Left lung (tissue), 10 donors: ENCODE data around the gene AFF2. TPM values are rescaled to one million over a fixed set of nuclear protein-coding genes. Genes with fewer than 3 reads are reported as not detected.

Experiments used
- ATAC-seq: fragments of 200-7000 bp; cut with Tn5 transposase; one replicate; pipeline ENCODE4 v1.9.1; 2020; ENCODE audit warnings: moderate library complexity
- DNase-seq, 4 donors: peaks; one replicate each; pipeline ENCODE4 v3.0.0-alpha.2; 2013 to 2020
- H3K27ac ChIP-seq, 2 donors: fragments of 200-600 bp; sonication (generic) in 1 of 2; one replicate each; pipeline versions ENCODE4 v1.5.0 to v1.8.0; 2020 to 2021
- H3K27me3 ChIP-seq, 2 donors: fragments of 200-600 bp; sonication (generic) in 1 of 2; one replicate each; pipeline versions ENCODE4 v1.5.0 to v1.8.0; 2020 to 2021
- H3K36me3 ChIP-seq, 2 donors: fragments of 200-600 bp; sonication (generic) in 1 of 2; one replicate each; pipeline versions ENCODE4 v1.5.0 to v1.8.0; 2020 to 2021
- H3K4me1 ChIP-seq, 2 donors: fragments of 200-600 bp; one replicate each; pipeline ENCODE4 v1.8.0; 2021
- H3K4me3 ChIP-seq, 2 donors: fragments of 200-600 bp; sonication (generic) in 1 of 2; one replicate each; pipeline versions ENCODE4 v1.5.0 to v1.8.0; 2020 to 2021; ENCODE audit warnings: mild to moderate bottlenecking in 1 of 2
- H3K9me3 ChIP-seq, 2 donors: fragments of 200-600 bp; sonication (generic) in 1 of 2; one replicate each; pipeline versions ENCODE4 v1.5.0 to v1.8.0; 2020 to 2021
- intact Hi-C, 2 donors: fragments of 100-400 bp; cut with DNase I; formaldehyde crosslinking; loops; one replicate each; pipeline versions ENCODE4 v1.11.2 to v1.14.2; 2022
- polyA plus RNA-seq, 6 donors: library from polyadenylated mRNA; unstranded; fragments of 120-200 nt; gene quantifications; one replicate each; pipeline ENCODE4 v1.2.1, GENCODE V29; 2013; ENCODE audit not compliant: insufficient read length in 6 of 6
- total RNA-seq, 2 donors: library from RNA; stranded (reverse); fragmentation: NEBNext Ultra II Directional; extraction: Animal tissue kit (Norgen Biotek cat#: 25700); gene quantifications; one replicate each; pipeline ENCODE4 v1.2.1, GENCODE V29; 2021
- TF ChIP-seq, protein P1 (sequence below), 2 donors: fragments of 200-600 bp; sonication (generic) in 1 of 2; IDR thresholded peaks; one replicate each; pipeline versions ENCODE4 v1.5.0 to v1.8.0; 2021; ENCODE audit warnings: antibody characterized with exemption in 2 of 2
- donor health status: DM: no; HTN: yes; CAD: no.
- donor health status: DM: no; HTN: no; CAD: no.

AFF2 gene
- total and polyA plus RNA-seq, 8 donors: 4.8 to 10.2 (median 5.7) TPM

DNA sequence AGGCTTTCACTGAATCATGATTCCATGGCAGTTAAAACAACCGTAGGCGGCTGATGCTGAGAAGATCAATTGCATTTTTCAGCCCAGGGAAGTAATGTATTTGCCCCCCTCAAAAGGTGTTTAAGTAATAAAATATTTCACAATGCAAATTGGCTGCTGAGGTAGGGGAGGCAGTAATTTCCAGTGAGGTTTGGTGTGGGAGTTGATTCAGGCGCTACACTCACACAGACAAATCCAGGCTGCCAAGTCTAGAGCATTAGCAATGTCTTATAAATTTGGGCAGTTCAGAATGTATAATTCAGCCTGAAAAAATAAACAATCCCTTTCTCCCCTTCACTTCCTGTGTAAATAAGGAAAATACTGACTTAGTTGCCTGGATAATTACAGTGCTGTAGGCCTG, 543.0 kb downstream of the AFF2 start:
- H3K36me3 ChIP-seq: no peaks in the 10 kb centered on the region
- no peaks in the 10 kb centered on the region for H3K27me3 ChIP-seq
- no peak overlapping the region for H3K4me3 ChIP-seq
- intact Hi-C loops: no loop called here
- no peak for ATAC-seq
- DNase-seq: no peak
- no peak overlapping the region for H3K27ac ChIP-seq
- H3K9me3 ChIP-seq: no peaks in the 10 kb centered on the region
- H3K4me1 ChIP-seq: no peaks in the 10 kb centered on the region
- TF ChIP-seq, protein P1, sequence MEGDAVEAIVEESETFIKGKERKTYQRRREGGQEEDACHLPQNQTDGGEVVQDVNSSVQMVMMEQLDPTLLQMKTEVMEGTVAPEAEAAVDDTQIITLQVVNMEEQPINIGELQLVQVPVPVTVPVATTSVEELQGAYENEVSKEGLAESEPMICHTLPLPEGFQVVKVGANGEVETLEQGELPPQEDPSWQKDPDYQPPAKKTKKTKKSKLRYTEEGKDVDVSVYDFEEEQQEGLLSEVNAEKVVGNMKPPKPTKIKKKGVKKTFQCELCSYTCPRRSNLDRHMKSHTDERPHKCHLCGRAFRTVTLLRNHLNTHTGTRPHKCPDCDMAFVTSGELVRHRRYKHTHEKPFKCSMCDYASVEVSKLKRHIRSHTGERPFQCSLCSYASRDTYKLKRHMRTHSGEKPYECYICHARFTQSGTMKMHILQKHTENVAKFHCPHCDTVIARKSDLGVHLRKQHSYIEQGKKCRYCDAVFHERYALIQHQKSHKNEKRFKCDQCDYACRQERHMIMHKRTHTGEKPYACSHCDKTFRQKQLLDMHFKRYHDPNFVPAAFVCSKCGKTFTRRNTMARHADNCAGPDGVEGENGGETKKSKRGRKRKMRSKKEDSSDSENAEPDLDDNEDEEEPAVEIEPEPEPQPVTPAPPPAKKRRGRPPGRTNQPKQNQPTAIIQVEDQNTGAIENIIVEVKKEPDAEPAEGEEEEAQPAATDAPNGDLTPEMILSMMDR (IDR thresholded peaks at IDR 0.05): no peak

DNA sequence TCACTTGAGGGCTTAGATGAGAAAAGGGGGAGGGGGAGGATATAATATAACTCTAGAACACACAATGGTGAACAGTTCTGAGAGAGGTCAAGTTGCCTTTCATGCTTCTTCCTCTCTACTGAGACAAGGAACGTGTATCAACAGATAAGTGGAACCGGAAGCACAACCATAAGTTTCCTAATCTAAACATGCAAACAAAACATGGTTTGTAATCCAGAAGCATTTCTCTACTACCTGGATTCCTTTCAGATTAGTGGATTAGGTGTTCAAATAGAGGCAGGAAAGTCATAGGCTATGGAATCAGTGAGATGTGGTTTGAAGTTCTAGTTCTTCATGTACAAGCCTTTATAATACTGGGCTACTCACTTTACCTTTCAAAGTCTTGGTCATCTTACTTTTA, 544.1 kb downstream of the AFF2 start:
- intact Hi-C loops: no loop called here
- Histone ChIP-seq H3K4me1 (no peaks in the 10 kb centered on the region), H3K9me3 (no peaks in the 10 kb centered on the region), H3K27me3 (no peaks in the 10 kb centered on the region), H3K4me3 (no peak overlapping the region), H3K27ac (no peak overlapping the region), H3K36me3 (no peaks in the 10 kb centered on the region)
- no peak for DNase-seq
- ATAC-seq: no peak
- TF ChIP-seq, protein P1 (IDR thresholded peaks at IDR 0.05): no peak

DNA sequence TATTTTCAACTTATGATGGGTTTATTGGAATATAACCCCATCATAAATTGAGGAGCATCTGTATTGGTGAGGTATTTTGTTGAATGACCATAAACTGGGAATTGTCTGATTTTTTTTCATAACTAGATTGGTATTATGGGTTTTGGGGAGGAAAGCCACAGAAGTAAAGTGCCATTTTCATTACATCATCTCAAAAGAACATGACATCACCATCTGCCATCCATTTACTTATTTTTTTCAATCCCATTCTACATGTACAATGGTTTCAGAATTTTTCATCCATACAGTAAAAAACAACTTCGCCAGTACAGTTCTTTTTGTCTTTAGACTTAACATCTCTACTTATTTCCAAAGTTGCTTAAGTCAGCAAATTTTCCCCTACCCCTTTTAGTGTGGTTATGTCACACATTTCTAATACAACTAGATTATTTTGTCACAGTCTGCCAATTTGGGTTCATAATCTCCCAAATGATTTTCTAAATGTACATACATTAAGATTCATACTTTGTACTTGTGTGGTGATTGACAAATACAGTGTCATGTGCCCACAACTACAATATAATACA, 545.3 kb downstream of the AFF2 start:
- no peaks in the 10 kb centered on the region for H3K9me3 ChIP-seq
- no peak overlapping the region for H3K4me3 ChIP-seq
- H3K4me1 ChIP-seq: no peaks in the 10 kb centered on the region
- no peaks in the 10 kb centered on the region for H3K36me3 ChIP-seq
- no peak overlapping the region for H3K27ac ChIP-seq
- intact Hi-C loops: no loop called here
- H3K27me3 ChIP-seq: no peaks in the 10 kb centered on the region
- TF ChIP-seq, protein P1 (IDR thresholded peaks at IDR 0.05): no peak
- ATAC-seq (no peak), DNase-seq (no peak)
